Hepatocyte (in vitro differentiated cells): ENCODE data around the gene TM4SF4. TPM values are rescaled to one million over a fixed set of nuclear protein-coding genes. Genes with fewer than 3 reads are reported as not detected.
A peak's percentile ranks its signal among the peaks of the same experiment; 100 is the strongest.

Experiments used
- DNase-seq: peaks from one replicate; pipeline ENCODE4 v3.0.0-alpha.2; 2016; ENCODE audit warnings: low spot score
- H2AFZ ChIP-seq: fragments of 200-600 bp; sonication (generic); 2 replicates; pipeline ENCODE4 v1.6.0; 2016; ENCODE audit warnings: antibody characterized with exemption, mild to moderate bottlenecking
- H3K27ac ChIP-seq: fragments of 200-600 bp; sonication (generic); 2 replicates; pipeline ENCODE4 v1.5.1; 2016; ENCODE audit warnings: mild to moderate bottlenecking
- H3K27me3 ChIP-seq: fragments of 200-600 bp; sonication (generic); 2 replicates; pipeline ENCODE4 v1.6.1; 2016
- H3K36me3 ChIP-seq: fragments of 200-600 bp; sonication (generic); replicated peaks from 2 replicates; pipeline ENCODE4 v1.5.1; 2016; ENCODE audit warnings: low read depth; ENCODE audit not compliant: insufficient read depth
- H3K4me1 ChIP-seq: fragments of 200-600 bp; sonication (generic); 2 replicates; pipeline ENCODE4 v1.5.1; 2016; ENCODE audit warnings: mild to moderate bottlenecking, moderate library complexity; ENCODE audit not compliant: insufficient read depth
- H3K4me2 ChIP-seq: fragments of 200-600 bp; sonication (generic); 2 replicates; pipeline ENCODE4 v1.6.0; 2016
- H3K4me3 ChIP-seq: fragments of 200-600 bp; sonication (generic); 2 replicates; pipeline ENCODE4 v1.5.1; 2016; ENCODE audit warnings: mild to moderate bottlenecking
- H3K79me2 ChIP-seq: fragments of 200-600 bp; sonication (generic); 2 replicates; pipeline ENCODE4 v1.6.0; 2017; ENCODE audit warnings: mild to moderate bottlenecking
- H3K9me2 ChIP-seq: fragments of 200-600 bp; sonication (generic); replicated peaks from 2 replicates; pipeline ENCODE4 v1.6.0; 2017; ENCODE audit warnings: mild to moderate bottlenecking; ENCODE audit not compliant: insufficient read depth
- H3K9me3 ChIP-seq: fragments of 200-600 bp; sonication (generic); 2 replicates; pipeline ENCODE4 v1.5.1; 2016; ENCODE audit warnings: low read depth, mild to moderate bottlenecking
- H4K20me1 ChIP-seq: fragments of 200-600 bp; sonication (generic); 2 replicates; pipeline ENCODE4 v1.6.0; 2016; ENCODE audit warnings: mild to moderate bottlenecking; ENCODE audit not compliant: insufficient read depth, poor library complexity, severe bottlenecking
- CTCF ChIP-seq: fragments of 200-600 bp; sonication (generic); IDR thresholded peaks from 2 replicates; pipeline ENCODE4 v1.5.1; 2016; ENCODE audit warnings: antibody characterized with exemption, mild to moderate bottlenecking; ENCODE audit not compliant: poor library complexity
- EZH2 ChIP-seq: fragments of 200-600 bp; sonication (generic); IDR thresholded peaks from 2 replicates; pipeline ENCODE4 v1.6.1; 2016; ENCODE audit warnings: antibody characterized with exemption, mild to moderate bottlenecking, borderline replicate concordance
- EZH2phosphoT487 ChIP-seq: fragments of 200-600 bp; sonication (generic); IDR thresholded peaks from one replicate; pipeline ENCODE4 v1.6.1; 2018; ENCODE audit warnings: antibody characterized with exemption, mild to moderate bottlenecking, low read depth, moderate library complexity; ENCODE audit not compliant: unreplicated experiment, severe bottlenecking
- WGBS: methylation state at CpG from one replicate; pipeline ENCODE4 v1.1.6; 2016; ENCODE audit warnings: low lambda C conversion rate; ENCODE audit errors: missing lambda C conversion rate; 5-methylcytosine and 5-hydroxymethylcytosine counted together
- polyA plus RNA-seq: library from polyadenylated mRNA; unstranded; fragments of >200 nt; fragmentation: Nextera tagmentation; extraction: Ambion mirVana; gene quantifications from 2 replicates; pipeline ENCODE4 v1.2.1, GENCODE V29; 2016
- total RNA-seq: library from RNA; depleted of rRNA; stranded (reverse); fragments of >200 nt; gene quantifications from 2 replicates; pipeline ENCODE4 v1.2.3, GENCODE V29; 2014

TM4SF4 gene
- total and polyA plus RNA-seq, 2 experiments from 2014 or later = 434 to 763 TPM

- TF ChIP-seq EZH2 (no peak), CTCF (no peak), EZH2phosphoT487 (no peak)
- Histone ChIP-seq H3K4me3 (peak overlapping the region; percentile 9), H3K79me2 (peaks cover 22% of the 10 kb centered on the region), H3K27ac (peak overlapping the region; percentile 88), H3K4me2 (peak overlapping the region; percentile 60), H4K20me1 (no peaks in the 10 kb centered on the region), H3K4me1 (peaks cover 25% of the 10 kb centered on the region), H3K36me3 (no peaks in the 10 kb centered on the region), H3K9me3 (no peaks in the 10 kb centered on the region), H2AFZ (no peak overlapping the region), H3K27me3 (no peaks in the 10 kb centered on the region), H3K9me2 (no peaks in the 10 kb centered on the region)
- no peak for DNase-seq
- over 99% methylated on average over 7 of the region's 7 CpGs for WGBS
Measured at GRCh38 chr3:149475451-149476060, 1.1 kb downstream of the TM4SF4 start.

- no peaks in the 10 kb centered on the region for H3K27me3 ChIP-seq
- H3K36me3 ChIP-seq = no peaks in the 10 kb centered on the region
- no peak overlapping the region for H3K4me3 ChIP-seq
- no peak overlapping the region for H2AFZ ChIP-seq
- no peaks in the 10 kb centered on the region for H3K9me2 ChIP-seq
- no peaks in the 10 kb centered on the region for H3K9me3 ChIP-seq
- H3K4me1 ChIP-seq = peaks cover 25% of the 10 kb centered on the region
- peak overlapping the region; percentile 88 for H3K27ac ChIP-seq
- peak overlapping the region; percentile 60 for H3K4me2 ChIP-seq
- no peak for TF ChIP-seq EZH2phosphoT487
- no peak for TF ChIP-seq CTCF
- peaks cover 22% of the 10 kb centered on the region for H3K79me2 ChIP-seq
- no peaks in the 10 kb centered on the region for H4K20me1 ChIP-seq
- DNase-seq = no peak
- 90% methylated on average over 4 of the region's 4 CpGs for WGBS
Measured at GRCh38 chr3:149476225-149476624, 1.7 kb downstream of the TM4SF4 start.

DNA sequence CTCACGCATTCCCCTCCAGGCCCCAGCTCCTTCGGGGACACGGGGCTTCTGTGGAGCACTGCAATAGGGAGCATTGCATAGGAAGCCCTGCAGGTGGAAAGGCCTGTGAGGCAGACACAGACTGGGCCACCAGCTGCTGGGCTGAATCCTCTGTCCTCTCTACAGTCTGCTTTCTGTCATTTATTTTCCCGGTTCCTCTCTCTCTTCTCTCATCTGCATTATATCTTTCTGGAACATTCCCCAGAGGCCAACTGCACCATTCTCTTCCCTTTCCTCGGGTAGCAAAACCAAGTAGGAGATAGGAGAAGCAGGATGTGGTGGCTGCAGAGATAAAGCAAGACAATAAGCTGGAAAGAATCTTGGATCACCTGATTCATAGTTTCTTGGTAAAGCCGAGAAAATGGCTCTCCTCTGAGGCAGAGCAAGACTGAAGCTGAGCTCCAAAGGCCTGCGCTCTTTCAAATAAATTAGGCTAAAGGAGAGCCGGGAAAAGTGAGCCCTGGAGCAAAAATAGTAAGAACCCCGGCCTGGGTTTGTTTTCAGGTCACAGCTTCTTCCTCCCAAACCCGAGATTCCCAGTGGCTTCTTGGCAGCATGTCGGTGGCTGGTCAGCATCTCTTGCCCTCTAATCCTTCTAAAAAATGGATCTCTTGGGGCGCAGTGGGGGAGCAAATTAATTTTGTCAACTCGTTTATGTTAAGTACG, 5.3 kb downstream of the TM4SF4 start:
- H2AFZ ChIP-seq = no peak overlapping the region
- no peaks in the 10 kb centered on the region for H3K27me3 ChIP-seq
- no peak for DNase-seq
- H3K4me2 ChIP-seq = peak overlapping the region; percentile 21
- H3K4me1 ChIP-seq = no peaks in the 10 kb centered on the region
- WGBS = 80% methylated on average over 14 of the region's 14 CpGs
- TF ChIP-seq EZH2phosphoT487 (no peak), CTCF (no peak), EZH2 (no peak)
- no peaks in the 10 kb centered on the region for H3K9me2 ChIP-seq
- H3K27ac ChIP-seq = peak overlapping the region; percentile 67
- H3K36me3 ChIP-seq = no peaks in the 10 kb centered on the region
- H3K4me3 ChIP-seq = no peak overlapping the region
- peaks cover 20% of the 10 kb centered on the region for H3K79me2 ChIP-seq
- no peaks in the 10 kb centered on the region for H3K9me3 ChIP-seq
- no peaks in the 10 kb centered on the region for H4K20me1 ChIP-seq
